ENCODE data around the gene POMGNT1.

GRCh38 chr1:46191033-46191701 is 7.1 kb downstream of the POMGNT1 start:
- TF ChIP-seq CTCF (IDR thresholded peaks at IDR 0.05; ENCODE audit: poor library complexity) (no peak), EZH2 (IDR thresholded peaks at IDR 0.05; ENCODE audit: borderline replicate concordance) (no peak)
